Endothelial cell (in vitro differentiated cells): Measurements from ENCODE around the gene SRC. TPM values are rescaled to one million over a fixed set of nuclear protein-coding genes. Genes with fewer than 3 reads are reported as not detected.

ENCODE experiments used
- DNase-seq: peaks from one replicate; pipeline ENCODE4 v3.0.0; 2021; ENCODE audit warnings: low spot score
- H3K27ac Mint-ChIP-seq: one replicate; pipeline ENCODE4 v1.8.0; 2021; ENCODE audit warnings: mixed read lengths, inconsistent platforms; ENCODE audit not compliant: unreplicated experiment
- H3K27me3 Mint-ChIP-seq: one replicate; pipeline ENCODE4 v1.8.0; 2021; ENCODE audit warnings: mild to moderate bottlenecking, moderate library complexity, mixed read lengths, inconsistent platforms; ENCODE audit not compliant: unreplicated experiment
- H3K36me3 Mint-ChIP-seq: one replicate; pipeline ENCODE4 v1.8.0; 2021; ENCODE audit warnings: mild to moderate bottlenecking, low read depth, mixed read lengths, inconsistent platforms; ENCODE audit not compliant: unreplicated experiment
- H3K4me1 Mint-ChIP-seq: one replicate; pipeline ENCODE4 v1.8.0; 2021; ENCODE audit warnings: mild to moderate bottlenecking, mixed read lengths, inconsistent platforms; ENCODE audit not compliant: unreplicated experiment
- H3K4me3 Mint-ChIP-seq: one replicate; pipeline ENCODE4 v1.8.0; 2021; ENCODE audit warnings: mild to moderate bottlenecking, mixed read lengths, inconsistent platforms; ENCODE audit not compliant: unreplicated experiment
- H3K9me3 Mint-ChIP-seq: one replicate; pipeline ENCODE4 v1.8.0; 2021; ENCODE audit warnings: mixed read lengths, inconsistent platforms; ENCODE audit not compliant: unreplicated experiment
- CTCF ChIP-seq: fragments of 200-600 bp; sonication (generic); IDR thresholded peaks from one replicate; pipeline ENCODE4 v1.5.0; 2021; ENCODE audit warnings: antibody characterized with exemption; ENCODE audit not compliant: unreplicated experiment
- total RNA-seq: library from RNA; stranded (reverse); fragmentation: NEBNext Ultra II Directional; extraction: Animal tissue kit (Norgen Biotek cat#: 25700); gene quantifications from one replicate; pipeline ENCODE4 v1.2.1, GENCODE V29; 2021; ENCODE audit not compliant: unreplicated experiment

SRC gene
- total RNA-seq, 1 donor from 2014 or later = 60.8 TPM

- peaks cover 16% of the 10 kb centered on the region for H3K36me3 Mint-ChIP-seq
- no peak for DNase-seq
- H3K9me3 Mint-ChIP-seq = no peaks in the 10 kb centered on the region
- peaks cover 10% of the 10 kb centered on the region for H3K27me3 Mint-ChIP-seq
- H3K27ac Mint-ChIP-seq = no peak overlapping the region
- peaks cover 12% of the 10 kb centered on the region for H3K4me1 Mint-ChIP-seq
- TF ChIP-seq CTCF = no peak
- H3K4me3 Mint-ChIP-seq = no peak overlapping the region
Observed at GRCh38 chr20:37358366-37359150, 12.6 kb downstream of the SRC start.

GRCh38 chr20:37359331-37359730 lies 13.4 kb downstream of the SRC start:
- no peak overlapping the region for H3K27ac Mint-ChIP-seq
- H3K27me3 Mint-ChIP-seq = peaks cover 8% of the 10 kb centered on the region
- no peak for TF ChIP-seq CTCF
- no peak for DNase-seq
- H3K4me3 Mint-ChIP-seq = no peak overlapping the region
- peaks cover 12% of the 10 kb centered on the region for H3K4me1 Mint-ChIP-seq
- peaks cover 13% of the 10 kb centered on the region for H3K36me3 Mint-ChIP-seq
- no peaks in the 10 kb centered on the region for H3K9me3 Mint-ChIP-seq

- peaks cover 15% of the 10 kb centered on the region for H3K36me3 Mint-ChIP-seq
- no peak for TF ChIP-seq CTCF
- peaks cover 12% of the 10 kb centered on the region for H3K4me1 Mint-ChIP-seq
- peaks cover 8% of the 10 kb centered on the region for H3K27me3 Mint-ChIP-seq
- no peak overlapping the region for H3K4me3 Mint-ChIP-seq
- H3K27ac Mint-ChIP-seq = no peak overlapping the region
- no peaks in the 10 kb centered on the region for H3K9me3 Mint-ChIP-seq
- DNase-seq = no peak
Observed at GRCh38 chr20:37359836-37360235, 13.9 kb downstream of the SRC start.

- Mint-ChIP-seq H3K4me3 (no peak overlapping the region), H3K4me1 (peaks cover 9% of the 10 kb centered on the region), H3K36me3 (peaks cover 20% of the 10 kb centered on the region), H3K27me3 (peaks cover 6% of the 10 kb centered on the region), H3K9me3 (no peaks in the 10 kb centered on the region), H3K27ac (no peak overlapping the region)
- TF ChIP-seq CTCF = no peak
- no peak for DNase-seq
Observed at GRCh38 chr20:37360391-37361115, 14.6 kb downstream of the SRC start.

GRCh38 chr20:37361336-37361735 lies 15.4 kb downstream of the SRC start:
- Mint-ChIP-seq H3K4me1 (peaks cover 3% of the 10 kb centered on the region), H3K27ac (no peak overlapping the region), H3K27me3 (peaks cover 7% of the 10 kb centered on the region), H3K4me3 (no peak overlapping the region), H3K9me3 (no peaks in the 10 kb centered on the region), H3K36me3 (peaks cover 27% of the 10 kb centered on the region)
- TF ChIP-seq CTCF = no peak
- DNase-seq = no peak
